C4-2B (cell line): ENCODE results near the gene LRRC71.
"Not testable (repeated sequence)": the region's sequence is repeated elsewhere in the genome, so short reads cannot be mapped to it uniquely, and the experiment has no call there.

Experiments
- H3K27ac ChIP-seq: fragments of 450-650 bp; 2 replicates; pipeline ENCODE4 v1.5.1; 2017
- CTCF ChIP-seq: fragments of 450-650 bp; conservative IDR thresholded peaks from 2 replicates; pipeline ENCODE4 v1.5.1; 2017; ENCODE audit warnings: mild to moderate bottlenecking
- ZFX ChIP-seq: fragments of 450-650 bp; IDR thresholded peaks from 2 replicates; pipeline ENCODE4 v1.6.1; 2017

LRRC71 gene

GRCh38 chr1:156925154-156926010 is 5.0 kb downstream of the LRRC71 start:
- TF ChIP-seq ZFX (no peak), CTCF (no peak)
- H3K27ac ChIP-seq, result no peak overlapping the region

GRCh38 chr1:156926175-156926574 is 5.7 kb downstream of the LRRC71 start:
- TF ChIP-seq CTCF (no peak), ZFX (no peak)
- H3K27ac ChIP-seq, result no peak overlapping the region

GRCh38 chr1:156926695-156927094 is 6.3 kb downstream of the LRRC71 start:
- H3K27ac ChIP-seq, result not testable (repeated sequence)

- TF ChIP-seq ZFX (no peak), CTCF (peak; percentile 85)
- no peak overlapping the region for H3K27ac ChIP-seq
These were observed 7.0 kb downstream of the LRRC71 start for GRCh38 chr1:156927215-156928042.

GRCh38 chr1:156928043-156928602 is 7.7 kb downstream of the LRRC71 start:
- no peak for TF ChIP-seq ZFX
- no peak; the same call in 1 of the 2 replicates for TF ChIP-seq CTCF
- H3K27ac ChIP-seq, result no peak overlapping the region

- no peak overlapping the region for H3K27ac ChIP-seq
- TF ChIP-seq ZFX, result no peak
- no peak for TF ChIP-seq CTCF
These were observed 9.3 kb downstream of the LRRC71 start for GRCh38 chr1:156929596-156930238.

GRCh38 chr1:156930483-156930882 is 10.1 kb downstream of the LRRC71 start:
- no peak for TF ChIP-seq CTCF
- H3K27ac ChIP-seq, result no peak overlapping the region
